Measurements from ENCODE around the gene MTX3.

Gene MTX3

GRCh38 chr5:79974886-79975285, 16.2 kb downstream of the MTX3 start:
- no peak for TF ChIP-seq CTCF (IDR thresholded peaks at IDR 0.05; ENCODE audit: extremely low read depth, insufficient read depth, missing control alignments)
- in situ Hi-C loops (cut with MboI; ENCODE audit: low pct_unique_long_range_greater_than_20kb, low sequenced_read_pairs, unreplicated experiment), result no loop called here
- no peak for DNase-seq (ENCODE audit: low spot score)

GRCh38 chr5:79973996-79974395, 17.1 kb downstream of the MTX3 start:
- no peak for TF ChIP-seq CTCF (IDR thresholded peaks at IDR 0.05; ENCODE audit: extremely low read depth, insufficient read depth, missing control alignments)
- in situ Hi-C loops (cut with MboI; ENCODE audit: low pct_unique_long_range_greater_than_20kb, low sequenced_read_pairs, unreplicated experiment), result no loop called here
- no peak for DNase-seq (ENCODE audit: low spot score)

GRCh38 chr5:79973511-79973910, 17.6 kb downstream of the MTX3 start:
- in situ Hi-C loops (cut with MboI; ENCODE audit: low pct_unique_long_range_greater_than_20kb, low sequenced_read_pairs, unreplicated experiment), result no loop called here
- no peak for DNase-seq (ENCODE audit: low spot score)
- TF ChIP-seq CTCF (IDR thresholded peaks at IDR 0.05; ENCODE audit: extremely low read depth, insufficient read depth, missing control alignments), result no peak

DNA sequence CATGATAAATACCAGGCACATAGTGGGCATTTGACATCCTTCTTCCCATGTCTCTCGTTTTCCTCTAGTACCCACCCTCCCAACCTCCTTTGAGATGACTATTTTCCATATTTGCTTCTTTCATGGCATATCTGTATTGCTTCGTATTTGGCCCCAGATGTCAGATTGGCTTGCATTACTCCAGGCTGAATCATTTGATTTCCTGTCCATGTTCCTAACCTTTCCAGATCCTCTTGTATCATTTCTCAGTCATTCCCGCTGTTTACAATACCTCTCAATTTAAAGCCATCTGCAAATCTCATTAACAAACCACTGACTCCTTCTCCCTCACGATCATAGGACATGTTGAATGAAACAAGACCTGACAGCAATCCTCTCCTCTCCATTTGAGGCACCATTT, 19.9 kb downstream of the MTX3 start:
- DNase-seq (ENCODE audit: low spot score), result no peak
- TF ChIP-seq CTCF (IDR thresholded peaks at IDR 0.05; ENCODE audit: extremely low read depth, insufficient read depth, missing control alignments), result no peak
- in situ Hi-C loops (cut with MboI; ENCODE audit: low pct_unique_long_range_greater_than_20kb, low sequenced_read_pairs, unreplicated experiment), result no loop called here

DNA sequence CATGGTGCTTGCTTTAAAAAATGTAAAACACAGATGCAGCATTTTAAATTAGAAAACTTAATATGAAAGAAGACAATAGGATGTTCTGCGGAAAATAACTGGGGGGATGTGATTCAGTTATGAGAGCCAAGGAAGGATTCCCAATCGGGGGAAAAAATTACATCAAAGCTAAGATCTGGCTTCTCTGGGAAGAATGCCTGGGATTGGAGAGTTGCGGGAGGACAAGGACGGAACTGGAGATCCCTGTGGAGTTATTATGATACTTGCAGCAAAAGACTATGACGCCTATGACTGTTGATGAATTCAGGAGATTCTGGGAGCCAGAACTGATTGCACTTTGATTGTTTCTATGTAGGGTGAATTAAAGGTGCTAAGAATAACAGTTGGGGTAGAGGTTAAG, 24.6 kb downstream of the MTX3 start:
- in situ Hi-C loops (cut with MboI; ENCODE audit: low pct_unique_long_range_greater_than_20kb, low sequenced_read_pairs, unreplicated experiment), result no loop called here
- no peak for TF ChIP-seq CTCF (IDR thresholded peaks at IDR 0.05; ENCODE audit: extremely low read depth, insufficient read depth, missing control alignments)
- DNase-seq (ENCODE audit: low spot score), result no peak

DNA sequence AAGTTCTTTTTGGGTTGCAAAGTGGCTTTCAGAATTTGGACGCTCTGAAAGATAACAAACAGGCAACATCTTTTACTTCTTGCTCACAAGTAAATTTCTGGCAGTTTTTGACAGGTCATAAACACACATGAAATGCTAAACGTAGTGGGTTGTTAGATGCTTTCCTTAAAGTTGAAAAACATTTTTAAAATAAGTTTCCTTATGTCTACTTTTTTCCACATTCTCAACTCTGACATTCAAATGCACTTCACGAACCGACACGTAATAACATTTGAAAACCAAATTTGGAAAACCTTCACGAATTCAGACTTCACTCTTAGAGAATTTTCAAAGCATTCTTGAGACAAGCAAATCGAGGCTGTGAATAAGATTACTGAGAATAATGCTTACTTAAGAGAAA, 26.9 kb downstream of the MTX3 start:
- no peak for TF ChIP-seq CTCF (IDR thresholded peaks at IDR 0.05; ENCODE audit: extremely low read depth, insufficient read depth, missing control alignments)
- in situ Hi-C loops (cut with MboI; ENCODE audit: low pct_unique_long_range_greater_than_20kb, low sequenced_read_pairs, unreplicated experiment), result no loop called here

More for the DNA sequence above, 26.9 kb downstream of the MTX3 start:
- DNase-seq (ENCODE audit: low spot score), result no peak
